Retinal pigment epithelial cell (primary cell): ENCODE data around the gene RAC2.
"Not testable (repeated sequence)": the region's sequence is repeated elsewhere in the genome, so short reads cannot be mapped to it uniquely, and the experiment has no call there.

Source experiments
- DNase-seq: peaks from one replicate; pipeline ENCODE4 v3.0.0-alpha.2; 2010; ENCODE audit warnings: low read depth
- H3K4me3 ChIP-seq: 2 replicates; pipeline ENCODE4 v1.5.1; 2011; ENCODE audit warnings: mild to moderate bottlenecking, low read length, control low read depth, moderate library complexity
- TF ChIP-seq, protein P1 (sequence below): conservative IDR thresholded peaks from 2 replicates; pipeline ENCODE4 v1.5.1; 2011; ENCODE audit warnings: low read depth, low read length, control low read depth, inconsistent platforms

RAC2 gene

DNA sequence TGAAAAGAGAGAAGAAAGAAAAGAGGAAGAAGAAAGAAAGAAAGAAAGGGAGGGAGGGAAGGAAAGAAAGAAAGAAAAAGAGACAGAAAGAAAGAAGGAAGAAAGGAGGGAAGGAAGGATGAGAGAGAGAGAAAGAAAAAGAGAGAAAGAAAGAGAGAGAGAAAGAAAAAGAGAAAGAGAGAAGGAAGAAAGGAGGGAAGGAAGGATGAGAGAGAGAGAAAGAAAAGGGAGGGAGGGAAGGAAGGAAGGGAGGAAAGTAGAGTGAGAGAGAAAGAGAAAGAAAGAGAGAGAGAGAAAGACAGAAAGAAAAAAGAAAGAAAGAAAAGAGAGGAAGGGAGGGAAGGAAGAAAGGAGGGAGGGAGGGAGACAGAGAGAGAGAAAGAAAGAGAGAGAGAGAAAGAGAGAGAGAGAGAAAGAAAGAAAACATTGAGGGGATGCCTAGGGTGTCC lies 11.5 kb upstream of the RAC2 start:
- no peak overlapping the region for H3K4me3 ChIP-seq
- TF ChIP-seq, protein P1, sequence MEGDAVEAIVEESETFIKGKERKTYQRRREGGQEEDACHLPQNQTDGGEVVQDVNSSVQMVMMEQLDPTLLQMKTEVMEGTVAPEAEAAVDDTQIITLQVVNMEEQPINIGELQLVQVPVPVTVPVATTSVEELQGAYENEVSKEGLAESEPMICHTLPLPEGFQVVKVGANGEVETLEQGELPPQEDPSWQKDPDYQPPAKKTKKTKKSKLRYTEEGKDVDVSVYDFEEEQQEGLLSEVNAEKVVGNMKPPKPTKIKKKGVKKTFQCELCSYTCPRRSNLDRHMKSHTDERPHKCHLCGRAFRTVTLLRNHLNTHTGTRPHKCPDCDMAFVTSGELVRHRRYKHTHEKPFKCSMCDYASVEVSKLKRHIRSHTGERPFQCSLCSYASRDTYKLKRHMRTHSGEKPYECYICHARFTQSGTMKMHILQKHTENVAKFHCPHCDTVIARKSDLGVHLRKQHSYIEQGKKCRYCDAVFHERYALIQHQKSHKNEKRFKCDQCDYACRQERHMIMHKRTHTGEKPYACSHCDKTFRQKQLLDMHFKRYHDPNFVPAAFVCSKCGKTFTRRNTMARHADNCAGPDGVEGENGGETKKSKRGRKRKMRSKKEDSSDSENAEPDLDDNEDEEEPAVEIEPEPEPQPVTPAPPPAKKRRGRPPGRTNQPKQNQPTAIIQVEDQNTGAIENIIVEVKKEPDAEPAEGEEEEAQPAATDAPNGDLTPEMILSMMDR = no peak
- DNase-seq = no peak

DNA sequence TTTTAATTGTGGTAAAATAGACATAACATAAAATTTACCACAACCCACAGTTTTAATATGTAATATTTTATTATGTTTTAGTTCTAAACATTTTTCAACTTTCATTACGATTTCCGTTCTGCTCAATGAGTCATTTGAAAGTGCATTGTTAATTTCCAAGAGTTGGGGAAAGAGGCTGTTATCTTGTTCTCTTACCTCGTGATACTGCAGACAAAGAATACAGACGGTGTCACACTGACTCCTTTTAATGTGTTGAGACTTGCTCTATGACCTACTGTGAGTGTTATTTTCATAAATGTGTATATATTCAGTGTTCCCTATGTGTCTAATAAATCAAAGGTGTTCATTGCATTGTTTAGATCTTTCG lies 10.8 kb upstream of the RAC2 start:
- DNase-seq = peak; percentile 42
- H3K4me3 ChIP-seq = no peak overlapping the region
- TF ChIP-seq, protein P1 = no peak

DNA sequence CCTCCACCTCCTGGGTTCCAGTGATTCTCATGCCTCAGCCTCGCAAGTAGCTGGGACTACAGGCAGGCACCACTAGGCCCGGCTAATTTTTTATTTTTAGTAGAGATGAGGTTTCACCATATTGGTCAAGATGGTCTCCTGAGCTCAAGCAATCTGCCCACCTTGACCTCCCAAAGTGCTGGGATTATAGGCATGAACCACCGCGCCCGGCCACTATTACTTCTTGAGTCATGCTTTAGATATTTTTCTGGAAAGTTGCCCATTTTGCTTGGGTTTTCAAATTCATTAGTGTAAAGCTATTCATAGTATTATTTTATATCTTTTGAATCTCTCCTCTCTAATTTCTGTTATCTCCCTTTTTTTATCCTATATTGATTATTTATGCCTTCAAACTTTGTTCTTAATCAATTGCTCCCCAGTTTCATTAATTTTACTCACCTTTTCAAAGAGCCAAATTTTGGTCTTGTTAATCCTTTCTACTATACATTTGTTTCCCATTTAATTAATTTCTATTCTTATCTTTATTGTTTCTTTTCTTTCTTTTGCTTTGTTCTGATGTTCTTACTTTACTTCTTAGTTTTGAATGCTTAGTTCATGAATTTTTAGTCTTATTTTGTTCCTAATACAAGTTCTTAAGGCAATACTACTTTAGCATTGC lies 10.3 kb upstream of the RAC2 start:
- peak; percentile 59 for DNase-seq
- TF ChIP-seq, protein P1 = no peak
- H3K4me3 ChIP-seq = no peak overlapping the region

DNA sequence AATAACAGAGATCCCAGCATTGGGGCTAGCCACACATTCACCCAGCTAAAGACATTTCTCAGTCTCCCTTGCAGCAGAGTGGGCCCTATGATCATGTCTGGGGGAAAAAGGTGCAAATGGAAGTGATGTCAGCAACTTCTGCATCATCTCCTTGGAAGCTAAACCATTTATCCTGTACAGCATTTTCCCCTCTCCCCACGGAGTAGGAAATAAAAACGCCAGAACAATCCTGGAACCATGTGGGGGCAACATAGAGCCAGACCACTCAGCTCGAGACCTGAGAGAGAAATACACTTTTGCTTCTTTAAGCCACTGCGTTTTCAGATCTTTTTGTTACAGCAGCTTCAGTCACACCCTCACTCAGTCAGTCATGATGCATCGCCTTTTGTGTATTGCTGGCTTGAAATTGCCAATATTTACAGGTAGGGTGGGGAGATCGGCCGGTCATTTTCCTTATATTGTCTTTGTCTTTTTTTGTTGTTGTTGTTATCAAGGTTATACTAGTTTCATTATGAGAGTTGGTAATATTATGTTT lies 9.1 kb upstream of the RAC2 start:
- H3K4me3 ChIP-seq = no peak overlapping the region
- DNase-seq = no peak
- TF ChIP-seq, protein P1 = peak; percentile 27

DNA sequence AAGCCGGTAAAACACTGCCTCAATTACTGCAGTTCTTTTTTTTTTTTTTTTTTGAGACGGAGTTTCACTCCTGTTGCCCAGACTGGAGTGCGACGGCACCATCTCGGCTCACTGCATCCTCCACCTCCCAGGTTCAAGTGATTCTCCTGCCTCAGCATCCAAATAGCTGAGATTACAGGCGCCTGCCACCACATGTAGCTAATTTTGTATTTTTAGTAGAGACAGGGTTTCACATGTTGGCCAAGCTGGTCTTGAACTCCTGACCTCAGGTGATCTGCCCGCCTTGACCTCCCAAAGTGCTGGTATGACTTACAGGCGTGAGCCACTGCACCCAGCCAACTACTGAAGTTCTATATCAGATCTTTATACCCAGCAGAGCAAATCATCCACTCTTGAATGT lies 7.8 kb upstream of the RAC2 start:
- not testable (repeated sequence) for H3K4me3 ChIP-seq, DNase-seq

DNA sequence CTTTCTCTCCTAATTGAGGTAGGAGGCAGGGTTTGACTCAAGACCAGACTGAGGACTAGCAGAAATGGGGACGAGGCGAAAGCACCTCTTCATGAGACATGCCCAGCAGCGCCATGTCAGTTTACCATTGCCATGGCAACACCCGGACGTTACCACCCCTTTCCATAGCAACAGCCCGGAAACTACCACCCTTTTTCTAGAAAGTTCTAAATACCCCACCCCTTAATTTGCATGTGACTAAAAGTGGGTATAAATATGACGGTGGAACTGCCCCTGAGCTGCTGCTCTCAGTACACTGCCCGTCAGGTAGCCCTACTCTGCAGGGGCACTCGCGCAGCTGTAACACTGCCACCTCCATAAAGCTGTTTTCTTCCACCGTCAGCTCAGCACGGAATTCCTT lies 5.9 kb upstream of the RAC2 start:
- H3K4me3 ChIP-seq = no peak overlapping the region
- DNase-seq = no peak
- TF ChIP-seq, protein P1 = no peak

DNA sequence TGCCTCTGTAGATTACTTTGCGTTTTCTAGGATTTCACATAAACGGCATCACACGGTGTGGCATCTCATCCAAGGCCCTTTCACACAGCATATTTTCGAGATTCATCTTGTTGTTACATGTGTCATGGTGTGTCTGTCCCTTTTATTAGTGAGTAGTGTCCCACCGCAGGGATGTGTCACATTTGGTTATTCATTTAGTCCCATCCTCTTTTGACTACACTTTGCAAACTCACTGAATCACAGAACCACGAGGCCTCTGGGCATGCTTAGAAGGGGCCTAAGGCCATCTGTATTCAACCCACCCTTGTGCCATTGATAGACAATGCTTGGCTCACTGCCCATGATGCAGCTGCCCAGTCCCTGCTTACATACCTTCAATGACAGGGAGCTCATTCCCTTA lies 4.2 kb upstream of the RAC2 start:
- TF ChIP-seq, protein P1 = no peak
- no peak overlapping the region for H3K4me3 ChIP-seq
- DNase-seq = no peak
